NT2/D1 (cell line): Measurements from ENCODE around the gene ATF4.

Experiments
- SUZ12 ChIP-seq: IDR thresholded peaks from 2 replicates; pipeline ENCODE4 v1.6.1; 2011; ENCODE audit not compliant: insufficient read length, insufficient read depth; ENCODE audit errors: extremely low read depth
- YY1 ChIP-seq: IDR thresholded peaks from 2 replicates; pipeline ENCODE4 v1.6.1; 2011; ENCODE audit not compliant: insufficient read length, insufficient read depth
- ZNF274 ChIP-seq: IDR thresholded peaks from 2 replicates; pipeline ENCODE4 v1.6.1; 2011; ENCODE audit warnings: mild to moderate bottlenecking, low read depth, low read length

- TF ChIP-seq YY1 (no peak), ZNF274 (no peak), SUZ12 (no peak)
Observed at GRCh38 chr22:39529487-39529851, 9.1 kb downstream of the ATF4 start.
